Spleen (tissue), 7 donors: ENCODE data around the gene RIMBP2.

Source experiments
- CTCF ChIP-seq, 11 experiments: fragments of 200-600 bp in 7 of 11; fragments of 450-650 bp in 4 of 11; sonication (generic) in 4 of 11; IDR thresholded peaks in 8 of 11; conservative IDR thresholded peaks in 3 of 11; 1 replicate in 7 of 11; 2 replicates in 4 of 11; pipeline versions ENCODE4 v1.4.0 to v1.8.0; 2016 to 2021; ENCODE audit warnings: antibody characterized with exemption in 11 of 11, inconsistent platforms in 4 of 11, mild to moderate bottlenecking in 1 of 11
- POLR2A ChIP-seq, 3 donors: fragments of 450-650 bp; IDR thresholded peaks; one replicate each; pipeline ENCODE4 v1.5.1; 2017; ENCODE audit warnings: antibody characterized with exemption in 3 of 3, mild to moderate bottlenecking in 1 of 3
- POLR2AphosphoS5 ChIP-seq, 3 donors: sonication (generic); formaldehyde crosslinking; IDR thresholded peaks; one replicate each; pipeline ENCODE4 v1.5.1; 2017; ENCODE audit warnings: antibody characterized with exemption in 3 of 3
- donor health status: DM: no; HTN: no; CAD: no; lungs with moderate emphysema.
- donor health status: DM: no; HTN: no; CAD: no.
- donor health status: DM: no; HTN: no; CAD: no.

- TF ChIP-seq CTCF (IDR thresholded peaks at IDR 0.05 in 8 of 11, conservative IDR thresholded peaks at IDR 0.05 in 3 of 11) (no peak), POLR2AphosphoS5 (IDR thresholded peaks at IDR 0.05) (no peak), POLR2A (IDR thresholded peaks at IDR 0.05) (no peak)
These were observed 247.9 kb downstream of the RIMBP2 start for GRCh38 chr12:130468186-130468585.
